ENCODE data around the gene TASP1. TPM values are rescaled to one million over a fixed set of nuclear protein-coding genes. Genes with fewer than 3 reads are reported as not detected.

Gene TASP1
- total RNA-seq, 1 donor from 2014 or later: 22.4 TPM

- no peak overlapping the region for H3K4me3 Mint-ChIP-seq (ENCODE audit: low read depth)
- no peaks in the 10 kb centered on the region for H3K27me3 Mint-ChIP-seq
- TF ChIP-seq CTCF (IDR thresholded peaks at IDR 0.05; ENCODE audit: unreplicated experiment): no peak
- H3K9me3 Mint-ChIP-seq (ENCODE audit: low read depth): peaks cover 17% of the 10 kb centered on the region
- DNase-seq (ENCODE audit: low spot score, unreplicated experiment): no peak
- H3K4me1 Mint-ChIP-seq (ENCODE audit: low read depth): no peaks in the 10 kb centered on the region
- no peak overlapping the region for H3K27ac Mint-ChIP-seq
- H3K36me3 Mint-ChIP-seq (ENCODE audit: insufficient read depth): peaks cover 23% of the 10 kb centered on the region
Observed at GRCh38 chr20:13469262-13469661, 169.5 kb downstream of the TASP1 start.

GRCh38 chr20:13468166-13468565 lies 170.6 kb downstream of the TASP1 start:
- no peak for DNase-seq (ENCODE audit: low spot score, unreplicated experiment)
- no peak overlapping the region for H3K4me3 Mint-ChIP-seq (ENCODE audit: low read depth)
- TF ChIP-seq CTCF (IDR thresholded peaks at IDR 0.05; ENCODE audit: unreplicated experiment): no peak
- peaks cover 14% of the 10 kb centered on the region for H3K9me3 Mint-ChIP-seq (ENCODE audit: low read depth)
- no peaks in the 10 kb centered on the region for H3K4me1 Mint-ChIP-seq (ENCODE audit: low read depth)
- H3K36me3 Mint-ChIP-seq (ENCODE audit: insufficient read depth): peaks cover 18% of the 10 kb centered on the region
- no peaks in the 10 kb centered on the region for H3K27me3 Mint-ChIP-seq
- no peak overlapping the region for H3K27ac Mint-ChIP-seq

- no peaks in the 10 kb centered on the region for H3K4me1 Mint-ChIP-seq (ENCODE audit: low read depth)
- TF ChIP-seq CTCF (IDR thresholded peaks at IDR 0.05; ENCODE audit: unreplicated experiment): no peak
- H3K36me3 Mint-ChIP-seq (ENCODE audit: insufficient read depth): peaks cover 5% of the 10 kb centered on the region
- no peaks in the 10 kb centered on the region for H3K9me3 Mint-ChIP-seq (ENCODE audit: low read depth)
- H3K4me3 Mint-ChIP-seq (ENCODE audit: low read depth): no peak overlapping the region
- no peak for DNase-seq (ENCODE audit: low spot score, unreplicated experiment)
- H3K27me3 Mint-ChIP-seq: no peaks in the 10 kb centered on the region
- H3K27ac Mint-ChIP-seq: no peak overlapping the region
Observed at GRCh38 chr20:13464702-13465101, 174.0 kb downstream of the TASP1 start.

- Mint-ChIP-seq H3K4me3 (ENCODE audit: low read depth) (no peak overlapping the region), H3K4me1 (ENCODE audit: low read depth) (no peaks in the 10 kb centered on the region), H3K9me3 (ENCODE audit: low read depth) (no peaks in the 10 kb centered on the region), H3K27ac (no peak overlapping the region), H3K27me3 (no peaks in the 10 kb centered on the region), H3K36me3 (ENCODE audit: insufficient read depth) (no peaks in the 10 kb centered on the region)
- TF ChIP-seq CTCF (IDR thresholded peaks at IDR 0.05; ENCODE audit: unreplicated experiment): no peak
- DNase-seq (ENCODE audit: low spot score, unreplicated experiment): no peak
Observed at GRCh38 chr20:13461849-13462458, 176.8 kb downstream of the TASP1 start.

- H3K27ac Mint-ChIP-seq: no peak overlapping the region
- no peaks in the 10 kb centered on the region for H3K4me1 Mint-ChIP-seq (ENCODE audit: low read depth)
- H3K4me3 Mint-ChIP-seq (ENCODE audit: low read depth): no peak overlapping the region
- H3K36me3 Mint-ChIP-seq (ENCODE audit: insufficient read depth): no peaks in the 10 kb centered on the region
- DNase-seq (ENCODE audit: low spot score, unreplicated experiment): no peak
- no peaks in the 10 kb centered on the region for H3K9me3 Mint-ChIP-seq (ENCODE audit: low read depth)
- peak; percentile 67 for TF ChIP-seq CTCF (IDR thresholded peaks at IDR 0.05; ENCODE audit: unreplicated experiment)
- H3K27me3 Mint-ChIP-seq: no peaks in the 10 kb centered on the region
Observed at GRCh38 chr20:13458860-13459451, 179.8 kb downstream of the TASP1 start.

Measured in progenitor cell of endocrine pancreas (in vitro differentiated cells).